ENCODE measurements around the gene KRTAP12-1. TPM values are rescaled to one million over a fixed set of nuclear protein-coding genes. Genes with fewer than 3 reads are reported as not detected.

The KRTAP12-1 gene
- total RNA-seq, 4 donors from 2014 or later: 6.0 to 32.1 TPM; not detected in 2

DNA sequence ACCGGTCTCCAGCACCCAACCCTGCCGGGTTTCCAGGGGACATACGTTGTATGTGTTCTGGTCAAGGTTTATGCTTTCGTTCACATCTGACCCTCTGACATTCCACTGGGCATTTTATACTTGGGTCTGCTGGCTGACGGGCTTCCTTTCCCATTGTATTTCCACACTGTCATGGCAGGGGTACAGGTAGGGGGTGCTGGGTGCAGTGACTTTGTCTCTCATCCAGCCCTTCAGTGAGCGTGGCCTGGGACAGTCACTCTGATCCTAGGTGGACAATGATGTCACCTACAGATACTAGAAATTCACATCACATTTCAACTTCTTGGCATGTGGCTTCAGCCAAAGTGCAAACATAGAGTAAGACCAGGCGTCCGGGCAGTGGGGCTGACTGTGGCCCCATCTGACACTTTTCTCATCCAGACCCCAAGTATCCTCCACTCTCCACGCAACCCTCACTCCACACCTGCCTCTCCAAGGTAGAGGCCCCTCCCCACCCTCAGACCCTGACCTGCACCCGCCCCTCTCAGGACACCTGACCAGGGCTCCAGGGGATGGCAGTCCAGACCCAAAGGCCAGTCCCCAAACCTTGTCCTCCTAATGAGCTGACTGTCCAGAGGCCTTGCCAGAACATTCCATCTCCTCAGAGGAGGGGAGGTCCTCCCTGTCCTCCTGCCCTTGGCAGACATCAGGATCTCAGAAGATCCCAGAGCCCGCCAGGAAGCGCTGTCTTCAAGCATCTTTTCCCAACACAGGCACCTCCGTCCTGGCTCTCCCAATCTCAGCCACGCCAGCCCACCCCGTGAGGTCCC, 45.5 kb downstream of the KRTAP12-1 start:
- no peak overlapping the region for H3K4me3 ChIP-seq
- no peak for DNase-seq (ENCODE audit: low spot score in 2 of 2)
- 81% methylated on average over 15 of the region's 15 CpGs for WGBS
- no peaks in the 10 kb centered on the region for H3K36me3 ChIP-seq
- no peak for TF ChIP-seq POLR2A (IDR thresholded peaks at IDR 0.05)
- peaks cover 21% of the 10 kb centered on the region for H3K27me3 ChIP-seq
- no peak overlapping the region for H3K27ac ChIP-seq
- H3K4me1 ChIP-seq: no peaks in the 10 kb centered on the region
- peaks cover 4% of the 10 kb centered on the region for H3K9me3 ChIP-seq

DNA sequence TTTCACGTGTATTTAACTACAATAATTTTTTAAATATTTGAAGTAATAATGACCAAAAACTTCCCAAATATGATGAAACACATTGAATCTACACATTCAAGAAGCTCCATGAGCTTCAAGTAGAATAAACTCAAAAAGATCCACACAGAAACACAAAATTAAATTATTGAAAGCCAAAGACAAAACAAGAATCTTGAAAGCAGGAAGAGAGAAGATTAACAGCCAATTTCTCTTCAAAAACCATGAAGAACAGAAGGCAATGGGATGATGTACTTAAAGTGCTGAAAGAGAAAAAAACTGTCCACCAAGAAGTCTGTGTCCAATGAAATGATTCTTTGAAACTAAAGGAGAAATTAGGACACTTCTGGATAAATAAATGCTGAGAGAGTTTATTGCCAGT, 49.9 kb downstream of the KRTAP12-1 start:
- H3K4me3 ChIP-seq: no peak overlapping the region
- DNase-seq (ENCODE audit: low spot score in 2 of 2): no peak
- 90% methylated on average over 1 of the region's 1 CpG for WGBS
- H3K27me3 ChIP-seq: peaks cover 16% of the 10 kb centered on the region
- H3K4me1 ChIP-seq: no peaks in the 10 kb centered on the region
- H3K36me3 ChIP-seq: no peaks in the 10 kb centered on the region
- H3K9me3 ChIP-seq: peaks cover 9% of the 10 kb centered on the region
- H3K27ac ChIP-seq: no peak overlapping the region
- TF ChIP-seq POLR2A (IDR thresholded peaks at IDR 0.05): no peak
- TF ChIP-seq, protein P1, sequence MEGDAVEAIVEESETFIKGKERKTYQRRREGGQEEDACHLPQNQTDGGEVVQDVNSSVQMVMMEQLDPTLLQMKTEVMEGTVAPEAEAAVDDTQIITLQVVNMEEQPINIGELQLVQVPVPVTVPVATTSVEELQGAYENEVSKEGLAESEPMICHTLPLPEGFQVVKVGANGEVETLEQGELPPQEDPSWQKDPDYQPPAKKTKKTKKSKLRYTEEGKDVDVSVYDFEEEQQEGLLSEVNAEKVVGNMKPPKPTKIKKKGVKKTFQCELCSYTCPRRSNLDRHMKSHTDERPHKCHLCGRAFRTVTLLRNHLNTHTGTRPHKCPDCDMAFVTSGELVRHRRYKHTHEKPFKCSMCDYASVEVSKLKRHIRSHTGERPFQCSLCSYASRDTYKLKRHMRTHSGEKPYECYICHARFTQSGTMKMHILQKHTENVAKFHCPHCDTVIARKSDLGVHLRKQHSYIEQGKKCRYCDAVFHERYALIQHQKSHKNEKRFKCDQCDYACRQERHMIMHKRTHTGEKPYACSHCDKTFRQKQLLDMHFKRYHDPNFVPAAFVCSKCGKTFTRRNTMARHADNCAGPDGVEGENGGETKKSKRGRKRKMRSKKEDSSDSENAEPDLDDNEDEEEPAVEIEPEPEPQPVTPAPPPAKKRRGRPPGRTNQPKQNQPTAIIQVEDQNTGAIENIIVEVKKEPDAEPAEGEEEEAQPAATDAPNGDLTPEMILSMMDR (IDR thresholded peaks at IDR 0.05): no peak
- no peak for TF ChIP-seq POLR2AphosphoS5 (IDR thresholded peaks at IDR 0.05)
- TF ChIP-seq EP300 (IDR thresholded peaks at IDR 0.05): no peak

Other genes starting within 250 kb of the KRTAP12-1 start
- 1 to 10 TPM; 3.9 to 6.2 (median 4.7) TPM for gene LRRC3, start 226.7 kb downstream of the KRTAP12-1 start, total RNA-seq
- 1 to 10 TPM in 2 of 4 donors, under 1 TPM in 1, not detected in 1; 0.83 to 8.5 (median 2.6) TPM for gene KRTAP10-1, start 142.0 kb downstream of the KRTAP12-1 start, total RNA-seq
- 10 to 100 TPM in 2 of 4 donors, under 1 TPM in 1, not detected in 1; 0.76 to 11.1 (median 10.1) TPM for gene KRTAP10-2, start 130.7 kb downstream of the KRTAP12-1 start, total RNA-seq
- gene KRTAP10-3, start 123.4 kb downstream of the KRTAP12-1 start, total RNA-seq: 1 to 10 TPM in 3 of 4 donors, not detected in 1; 1.1 to 5.8 (median 3.3) TPM
- 10 to 100 TPM in 1 of 4 donors, 1 to 10 TPM in 2, not detected in 1; 2.7 to 11.8 (median 4.9) TPM for gene KRTAP10-4, start 108.4 kb downstream of the KRTAP12-1 start, total RNA-seq
- 10 to 100 TPM in 1 of 4 donors, 1 to 10 TPM in 1, under 1 TPM in 1, not detected in 1; 0.76 to 11.1 (median 1.7) TPM for gene KRTAP10-5, start 101.6 kb downstream of the KRTAP12-1 start, total RNA-seq
- 1 to 10 TPM in 2 of 4 donors, not detected in 2; 2.0 to 3.1 TPM for gene KRTAP10-6, start 89.7 kb downstream of the KRTAP12-1 start, total RNA-seq
- 10 to 100 TPM in 1 of 4 donors, 1 to 10 TPM in 2, not detected in 1; 3.7 to 12.9 (median 4.2) TPM for gene KRTAP10-7, start 81.6 kb downstream of the KRTAP12-1 start, total RNA-seq
- gene KRTAP10-8, start 70.1 kb downstream of the KRTAP12-1 start, total RNA-seq: 1 to 10 TPM in 2 of 4 donors, not detected in 2; 1.3 to 7.2 TPM
- 1 to 10 TPM in 2 of 4 donors, not detected in 2; 1.6 to 9.9 TPM for gene KRTAP10-9, start 55.1 kb downstream of the KRTAP12-1 start, total RNA-seq
- gene KRTAP10-10, start 44.8 kb downstream of the KRTAP12-1 start, total RNA-seq: 1 to 10 TPM in 2 of 4 donors, not detected in 2; 3.3 to 8.0 TPM
- 10 to 100 TPM in 1 of 4 donors, 1 to 10 TPM in 2, not detected in 1; 1.9 to 11.7 (median 3.5) TPM for gene KRTAP10-11, start 35.7 kb downstream of the KRTAP12-1 start, total RNA-seq
- gene KRTAP12-4, start 27.5 kb downstream of the KRTAP12-1 start, total RNA-seq: not detected
- 10 to 100 TPM in 1 of 4 donors, 1 to 10 TPM in 1, not detected in 2; 3.2 to 11.5 TPM for gene KRTAP12-3, start 24.2 kb downstream of the KRTAP12-1 start, total RNA-seq
- 10 to 100 TPM in 1 of 4 donors, 1 to 10 TPM in 2, not detected in 1; 5.6 to 29.3 (median 8.2) TPM for gene KRTAP12-2, start 15.2 kb downstream of the KRTAP12-1 start, total RNA-seq
- gene KRTAP10-12, start 15.0 kb upstream of the KRTAP12-1 start, total RNA-seq: 1 to 10 TPM in 2 of 4 donors, not detected in 2; 1.3 to 2.9 TPM
- gene TSPEAR, start 29.4 kb upstream of the KRTAP12-1 start, total RNA-seq: under 1 TPM in 3 of 4 donors, not detected in 1; 0.21 to 0.59 (median 0.32) TPM
- 100 to 1,000 TPM in 2 of 4 donors, 10 to 100 TPM in 2; 62.5 to 126 (median 91.6) TPM for gene UBE2G2, start 119.7 kb upstream of the KRTAP12-1 start, total RNA-seq
- 10 to 100 TPM; 30.5 to 38.3 (median 35.9) TPM for gene SUMO3, start 135.9 kb upstream of the KRTAP12-1 start, total RNA-seq
- gene PTTG1IP, start 191.5 kb upstream of the KRTAP12-1 start, total RNA-seq: 100 to 1,000 TPM; 114 to 172 (median 143) TPM
- gene ITGB2, start 238.7 kb upstream of the KRTAP12-1 start, total RNA-seq: 10 to 100 TPM; 11.2 to 18.8 (median 15.3) TPM

Data from suprapubic skin (tissue), 4 donors.